ENCODE data around the gene GRM3. TPM values are rescaled to one million over a fixed set of nuclear protein-coding genes. Genes with fewer than 3 reads are reported as not detected.

Gene GRM3
- total and polyA plus RNA-seq, 2 of the 13 experiments (the other 11 are each of a cell fraction or from before 2014, with no cell fraction given) = not detected

- FAIRE-seq (no peak), ATAC-seq (no peak), DNase-seq (ENCODE audit: low spot score) (no peak)
- H3K27me3 ChIP-seq (ENCODE audit: control insufficient read depth in 1 of 2, insufficient read depth in 2 of 2, low read length in 2 of 2) = no peaks in the 10 kb centered on the region
- no peaks in the 10 kb centered on the region for H3K36me3 ChIP-seq (replicated peaks in 1 of 2; ENCODE audit: control insufficient read depth in 1 of 2, insufficient read depth in 2 of 2, low read length in 2 of 2)
- in situ Hi-C loops (cut with HindIII; ENCODE audit: extremely low pct_ligation_motif_present, low pct_unique_long_range_greater_than_20kb) (no loop called here), intact Hi-C loops (cut with micrococcal nuclease; ENCODE audit: unreplicated experiment) (no loop called here)
- ChIA-PET POLR2A (no interaction called here), CTCF (ENCODE audit: low intra/inter-chr PET ratio, low total read pairs) (no interaction called here)
- H3K9me3 ChIP-seq (ENCODE audit: low read length) = no peaks in the 10 kb centered on the region
- H3K27ac ChIP-seq (ENCODE audit: extremely low read length, insufficient read depth, low read length) = no peak overlapping the region
- no peaks in the 10 kb centered on the region for H3K4me1 ChIP-seq (ENCODE audit: insufficient read depth, low read length)
- no TSS peak for BruUV-seq (replicated peaks)
- no peaks in the 10 kb centered on the region for H4K20me1 ChIP-seq (ENCODE audit: insufficient read depth, low read length)
- H2AFZ ChIP-seq (ENCODE audit: low read length) = no peak overlapping the region
- no peak overlapping the region for H3K4me2 ChIP-seq (ENCODE audit: low read depth, low read length)
- no peak for TF ChIP-seq ZNF124 (CRISPR knock-in tag; IDR thresholded peaks at IDR 0.05)
- no peak for TF ChIP-seq SKIL (CRISPR knock-in tag; IDR thresholded peaks at IDR 0.05; ENCODE audit: borderline replicate concordance)
- TF ChIP-seq PRPF4 (IDR thresholded peaks at IDR 0.05; ENCODE audit: low read depth, low read length, poor library complexity, severe bottlenecking) = no peak
- TF ChIP-seq ARNT2 (CRISPR knock-in tag; IDR thresholded peaks at IDR 0.05; ENCODE audit: low read depth) = no peak
- TF ChIP-seq AGO1 (IDR thresholded peaks at IDR 0.05; ENCODE audit: low read depth, low read length, poor library complexity, severe bottlenecking) = no peak
- no peak for TF ChIP-seq RBFOX2 (IDR thresholded peaks at IDR 0.05; ENCODE audit: low read depth, low read length)
- TF ChIP-seq ZBTB43 (CRISPR knock-in tag; conservative IDR thresholded peaks at IDR 0.05) = no peak
- TF ChIP-seq TBX2 (CRISPR knock-in tag; IDR thresholded peaks at IDR 0.05; ENCODE audit: borderline replicate concordance) = no peak
- H3K9ac ChIP-seq (ENCODE audit: insufficient read depth, low read depth, low read length) = no peak overlapping the region
- H3K79me2 ChIP-seq (ENCODE audit: insufficient read depth, low read length) = no peaks in the 10 kb centered on the region
- no peak overlapping the region for H3K4me3 ChIP-seq (replicated peaks in 1 of 3; ENCODE audit: insufficient read depth in 1 of 3, low read depth in 2 of 3, low read length in 3 of 3)
- 25% methylated on average over 2 of the region's 2 CpGs for WGBS (ENCODE audit: low lambda C conversion rate)
Observed at GRCh38 chr7:86765931-86766330, 122.2 kb downstream of the GRM3 start.

All from HepG2 (cell line).